Osteoblast (primary cell): ENCODE measurements around the gene ADCY1. TPM values are rescaled to one million over a fixed set of nuclear protein-coding genes. Genes with fewer than 3 reads are reported as not detected.

Experiments
- DNase-seq: peaks from one replicate; pipeline ENCODE4 v3.0.0; 2011; ENCODE audit warnings: low spot score, mixed read lengths; ENCODE audit not compliant: insufficient read length; ENCODE audit errors: missing footprints
- H2AFZ ChIP-seq: 2 replicates; pipeline ENCODE4 v1.6.0; 2011; ENCODE audit warnings: mild to moderate bottlenecking, low read length
- H3K27ac ChIP-seq: 2 replicates; pipeline ENCODE4 v1.5.1; 2011; ENCODE audit warnings: mild to moderate bottlenecking, low read depth, low read length, moderate library complexity
- H3K27me3 ChIP-seq: 2 replicates; pipeline ENCODE4 v1.6.0; 2012; ENCODE audit warnings: mild to moderate bottlenecking, control low read depth, inconsistent platforms, low read length, moderate library complexity; ENCODE audit not compliant: insufficient read depth
- H3K36me3 ChIP-seq: 2 replicates; pipeline ENCODE4 v1.5.1; 2011; ENCODE audit warnings: mild to moderate bottlenecking, low read length, control low read depth, moderate library complexity; ENCODE audit not compliant: insufficient read depth
- H3K4me1 ChIP-seq: 2 replicates; pipeline ENCODE4 v1.5.1; 2011; ENCODE audit warnings: mild to moderate bottlenecking, low read length, control low read depth, moderate library complexity; ENCODE audit not compliant: insufficient read depth
- H3K4me2 ChIP-seq: 2 replicates; pipeline ENCODE4 v1.6.0; 2011; ENCODE audit warnings: mild to moderate bottlenecking, low read length; ENCODE audit not compliant: insufficient read depth
- H3K4me3 ChIP-seq: fragments of 200-600 bp; sonication (generic); 3 replicates; pipeline ENCODE4 v1.5.1; 2012; ENCODE audit warnings: mild to moderate bottlenecking, low read length, inconsistent platforms; ENCODE audit not compliant: insufficient read depth
- H3K79me2 ChIP-seq: 2 replicates; pipeline ENCODE4 v1.6.0; 2012; ENCODE audit warnings: mild to moderate bottlenecking, low read length, control low read depth, inconsistent platforms; ENCODE audit not compliant: insufficient read depth
- H3K9me3 ChIP-seq: 2 replicates; pipeline ENCODE4 v1.5.1; 2011; ENCODE audit warnings: low read depth, low read length, control low read depth
- H4K20me1 ChIP-seq: 2 replicates; pipeline ENCODE4 v1.6.0; 2012; ENCODE audit warnings: mild to moderate bottlenecking, low read length, control low read depth; ENCODE audit not compliant: insufficient read depth
- CTCF ChIP-seq: IDR thresholded peaks from 2 replicates; pipeline ENCODE4 v1.5.1; 2011; ENCODE audit warnings: mild to moderate bottlenecking, low read depth, low read length, moderate library complexity; ENCODE audit errors: extremely low read depth
- total RNA-seq: library from RNA; depleted of rRNA; stranded (reverse); fragments of >200 nt; gene quantifications from 2 replicates; pipeline ENCODE4 v1.2.3, GENCODE V29; 2012

Gene ADCY1
- total RNA-seq, 1 donor = 1.1 TPM

- no peaks in the 10 kb centered on the region for H4K20me1 ChIP-seq
- DNase-seq = no peak
- H2AFZ ChIP-seq = no peak overlapping the region
- H3K4me3 ChIP-seq = no peak overlapping the region
- H3K4me1 ChIP-seq = no peaks in the 10 kb centered on the region
- no peak for TF ChIP-seq CTCF
- H3K27me3 ChIP-seq = peaks cover 2% of the 10 kb centered on the region
- no peak overlapping the region for H3K27ac ChIP-seq
- no peaks in the 10 kb centered on the region for H3K9me3 ChIP-seq
- H3K36me3 ChIP-seq = no peaks in the 10 kb centered on the region
- no peak overlapping the region for H3K4me2 ChIP-seq
- no peaks in the 10 kb centered on the region for H3K79me2 ChIP-seq
These were observed 80.2 kb downstream of the ADCY1 start for GRCh38 chr7:45654341-45654740.

- no peaks in the 10 kb centered on the region for H4K20me1 ChIP-seq
These were observed 81.4 kb downstream of the ADCY1 start for GRCh38 chr7:45655539-45655938.

GRCh38 chr7:45656431-45656830, 82.3 kb downstream of the ADCY1 start:
- no peak overlapping the region for H2AFZ ChIP-seq
- H3K4me2 ChIP-seq = no peak overlapping the region
- H3K27me3 ChIP-seq = peaks cover 2% of the 10 kb centered on the region
- no peak overlapping the region for H3K27ac ChIP-seq
- no peak overlapping the region for H3K4me3 ChIP-seq
- TF ChIP-seq CTCF = no peak
- no peaks in the 10 kb centered on the region for H3K9me3 ChIP-seq
- no peaks in the 10 kb centered on the region for H4K20me1 ChIP-seq
- DNase-seq = no peak
- H3K79me2 ChIP-seq = no peaks in the 10 kb centered on the region
- H3K36me3 ChIP-seq = no peaks in the 10 kb centered on the region
- H3K4me1 ChIP-seq = no peaks in the 10 kb centered on the region

More at GRCh38 chr7:45655539-45655938, 81.4 kb downstream of the ADCY1 start:
- Histone ChIP-seq H3K4me3 (no peak overlapping the region), H3K27ac (no peak overlapping the region), H3K36me3 (no peaks in the 10 kb centered on the region), H2AFZ (no peak overlapping the region), H3K79me2 (no peaks in the 10 kb centered on the region), H3K27me3 (peaks cover 2% of the 10 kb centered on the region), H3K4me2 (no peak overlapping the region), H3K4me1 (no peaks in the 10 kb centered on the region), H3K9me3 (no peaks in the 10 kb centered on the region)
- TF ChIP-seq CTCF = no peak
- DNase-seq = no peak

GRCh38 chr7:45657136-45657889, 83.1 kb downstream of the ADCY1 start:
- Histone ChIP-seq H3K4me3 (no peak overlapping the region), H3K27ac (no peak overlapping the region), H3K9me3 (no peaks in the 10 kb centered on the region), H3K27me3 (peaks cover 2% of the 10 kb centered on the region), H2AFZ (no peak overlapping the region), H4K20me1 (no peaks in the 10 kb centered on the region), H3K4me1 (no peaks in the 10 kb centered on the region), H3K4me2 (no peak overlapping the region), H3K36me3 (no peaks in the 10 kb centered on the region), H3K79me2 (no peaks in the 10 kb centered on the region)
- no peak for TF ChIP-seq CTCF
- DNase-seq = no peak
